Skeletal muscle cell (primary cell): ENCODE results near the gene RARA.

Source experiments
- DNase-seq: peaks from one replicate; pipeline ENCODE4 v3.0.0-alpha.2; 2010; ENCODE audit warnings: low read depth
- H3K4me3 ChIP-seq: 2 replicates; pipeline ENCODE4 v1.5.1; 2011; ENCODE audit warnings: low read depth, mild to moderate bottlenecking, control low read depth, low read length, moderate library complexity

The RARA gene

DNA sequence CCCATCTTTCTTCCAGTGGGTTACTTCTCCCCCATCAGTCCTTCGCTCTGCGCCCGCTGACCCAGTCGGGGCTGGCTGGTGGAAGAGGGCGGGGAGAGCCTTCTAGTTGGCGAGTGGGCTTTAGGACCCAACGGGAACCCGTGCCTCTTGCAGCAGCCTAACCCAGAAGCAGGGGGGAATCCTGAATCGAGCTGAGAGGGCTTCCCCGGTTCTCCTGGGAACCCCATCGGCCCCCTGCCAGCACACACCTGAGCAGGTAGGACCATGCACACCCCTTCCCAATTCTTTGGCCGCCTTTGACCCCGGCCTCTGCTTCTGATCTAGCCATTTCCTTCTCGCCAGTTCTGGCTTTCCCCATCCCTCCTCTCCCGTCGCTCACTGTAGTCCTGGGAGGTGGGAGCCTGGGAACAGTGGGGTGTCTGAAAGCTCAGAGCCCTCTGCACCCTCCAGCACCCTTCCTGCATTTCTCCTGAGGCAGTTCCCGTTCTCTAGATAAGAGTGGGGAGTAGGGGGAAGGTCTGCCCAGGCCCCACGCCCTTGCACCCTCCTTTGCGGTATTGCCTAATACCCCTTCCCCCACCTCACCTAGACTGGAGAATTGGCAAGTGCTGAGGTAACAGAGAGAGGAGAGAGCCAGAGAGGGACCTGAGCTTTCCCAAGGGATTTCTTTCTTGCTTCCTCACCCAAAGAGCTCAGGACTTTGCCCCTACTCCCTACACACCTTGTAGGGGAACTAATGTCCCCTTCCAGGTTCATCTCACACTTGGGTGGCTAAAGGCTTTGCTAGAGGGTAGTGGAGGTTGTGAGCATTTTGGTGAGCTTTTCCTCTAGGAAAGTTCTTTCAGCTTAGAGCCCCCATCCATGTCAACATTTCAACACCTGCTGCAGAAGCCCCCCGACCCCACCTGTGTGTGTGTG lies at the start of gene RARA:
RARA (plus strand) TSS at position 150 of the 918 bp plus-strand sequence. CDS start 22,039 bp downstream, outside the sequence.
- no peak for DNase-seq
- H3K4me3 ChIP-seq = peak within 1 kb of the TSS; percentile 48

DNA sequence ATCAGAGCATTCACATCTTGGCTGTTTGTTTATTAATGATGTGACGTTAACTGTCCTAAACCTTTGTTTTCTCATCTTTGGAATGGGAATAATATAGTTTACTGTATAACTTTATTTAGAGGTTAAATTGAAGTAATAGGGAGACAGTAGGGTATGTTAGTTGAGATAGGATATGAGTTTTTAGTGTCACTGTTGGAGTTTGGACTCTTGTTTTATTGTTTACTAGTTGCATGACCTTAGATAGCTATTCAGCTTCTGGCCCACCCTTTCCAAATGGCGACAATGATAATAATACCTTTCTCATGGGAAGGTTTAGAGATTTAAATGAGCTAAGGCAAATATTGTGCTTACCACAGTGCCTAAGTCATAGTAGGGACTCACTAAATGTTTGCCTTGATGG lies 49.5 kb upstream of the RARA start:
- H3K4me3 ChIP-seq = no peak overlapping the region
- DNase-seq = no peak

GRCh38 chr17:40260528-40260927 lies 48.5 kb upstream of the RARA start:
- no peak overlapping the region for H3K4me3 ChIP-seq
- no peak for DNase-seq

DNA sequence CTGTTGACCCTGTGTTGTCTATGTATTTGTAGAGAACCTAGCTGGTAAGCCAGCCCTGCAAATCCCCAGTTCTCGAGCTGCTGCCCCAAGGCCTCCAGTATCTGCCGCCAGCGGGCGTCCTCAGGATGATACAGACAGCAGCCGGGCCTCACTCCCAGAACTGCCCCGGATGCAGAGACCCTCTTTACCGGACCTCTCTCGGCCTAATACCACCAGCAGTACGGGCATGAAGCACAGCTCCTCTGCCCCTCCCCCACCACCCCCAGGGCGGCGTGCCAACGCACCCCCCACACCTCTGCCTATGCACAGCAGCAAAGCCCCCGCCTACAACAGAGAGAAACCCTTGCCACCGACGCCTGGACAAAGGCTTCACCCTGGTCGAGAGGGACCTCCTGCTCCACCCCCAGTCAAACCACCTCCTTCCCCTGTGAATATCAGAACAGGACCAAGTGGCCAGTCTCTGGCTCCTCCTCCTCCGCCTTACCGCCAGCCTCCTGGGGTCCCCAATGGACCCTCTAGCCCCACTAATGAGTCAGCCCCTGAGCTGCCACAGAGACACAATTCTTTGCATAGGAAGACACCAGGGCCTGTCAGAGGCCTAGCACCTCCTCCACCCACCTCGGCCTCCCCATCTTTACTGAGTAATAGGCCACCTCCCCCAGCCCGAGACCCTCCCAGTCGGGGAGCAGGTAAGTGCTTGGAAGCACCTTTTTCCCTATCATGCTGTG lies 44.4 kb upstream of the RARA start:
- DNase-seq = no peak
- H3K4me3 ChIP-seq = no peak overlapping the region

- H3K4me3 ChIP-seq = no peak overlapping the region
- DNase-seq = no peak
These were observed 43.6 kb upstream of the RARA start for GRCh38 chr17:40265337-40265736.

DNA sequence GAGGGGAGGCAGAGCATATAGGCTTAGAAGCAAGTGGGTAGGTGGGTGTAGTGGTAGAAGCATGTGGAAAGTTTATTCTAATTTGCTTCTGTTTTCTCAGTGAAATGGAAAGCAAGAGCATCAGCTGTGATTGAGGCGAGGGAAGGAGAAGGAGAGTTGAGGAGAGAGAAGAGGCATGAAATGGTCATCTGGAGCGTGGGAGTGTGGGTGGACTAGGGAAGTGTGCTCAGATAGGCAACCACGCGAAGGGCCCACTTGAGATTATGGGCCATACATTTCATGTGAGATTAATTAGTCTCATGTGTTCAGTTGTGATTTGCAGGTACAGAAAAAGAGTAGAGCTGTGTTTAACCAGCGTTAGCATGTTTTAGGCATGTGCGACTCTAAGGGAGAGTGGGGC lies 42.1 kb upstream of the RARA start:
- no peak for DNase-seq
- no peak overlapping the region for H3K4me3 ChIP-seq

- DNase-seq = no peak
- H3K4me3 ChIP-seq = no peak overlapping the region
These were observed 40.8 kb upstream of the RARA start for GRCh38 chr17:40268141-40268712.

- no peak for DNase-seq
These were observed 30.6 kb upstream of the RARA start for GRCh38 chr17:40278414-40278813.

DNA sequence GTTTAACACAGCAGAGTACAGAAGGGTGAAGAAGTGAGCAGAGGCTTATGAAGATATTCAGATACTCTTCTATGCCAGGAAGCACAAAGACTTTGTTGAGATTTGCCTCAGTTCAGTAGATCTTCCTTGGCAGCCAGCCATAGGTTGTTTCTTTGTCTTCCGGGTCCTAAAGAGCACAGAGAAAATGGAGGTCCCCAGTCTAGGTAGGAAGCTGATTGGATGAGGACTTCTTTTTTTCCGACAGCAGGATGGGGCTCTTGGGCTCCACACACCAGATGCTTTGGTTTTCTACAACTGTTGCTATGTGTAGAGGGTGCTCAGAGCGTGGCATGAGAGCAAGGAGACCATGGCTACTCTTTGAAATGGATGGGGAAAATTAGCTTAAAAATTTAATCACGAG lies 29.6 kb upstream of the RARA start:
- H3K4me3 ChIP-seq = no peak overlapping the region
- DNase-seq = no peak

More at GRCh38 chr17:40278414-40278813, 30.6 kb upstream of the RARA start:
- H3K4me3 ChIP-seq = no peak overlapping the region

DNA sequence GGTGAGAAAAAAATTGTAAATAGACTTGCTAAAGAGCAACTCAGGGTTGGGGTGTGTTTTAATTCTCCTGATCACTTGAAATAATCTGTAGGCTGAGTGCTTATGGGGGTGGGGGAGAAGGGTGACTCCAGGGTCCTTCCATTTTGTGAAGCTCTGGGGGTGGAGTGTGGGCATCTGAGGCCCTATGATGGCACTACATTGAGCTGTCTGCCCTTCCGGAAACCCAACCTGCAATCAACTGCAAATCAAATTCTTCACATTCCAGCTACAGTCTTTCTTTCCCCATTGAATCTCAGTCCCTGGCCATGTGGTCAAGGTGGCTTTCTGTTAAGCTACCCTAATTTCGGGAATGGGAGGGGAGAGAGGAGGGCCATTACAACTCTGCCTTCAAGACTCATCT lies 27.3 kb upstream of the RARA start:
- H3K4me3 ChIP-seq = no peak overlapping the region
- DNase-seq = no peak

- peak overlapping the region; percentile 21 for H3K4me3 ChIP-seq
These were observed 25.3 kb upstream of the RARA start for GRCh38 chr17:40283662-40284061.

DNA sequence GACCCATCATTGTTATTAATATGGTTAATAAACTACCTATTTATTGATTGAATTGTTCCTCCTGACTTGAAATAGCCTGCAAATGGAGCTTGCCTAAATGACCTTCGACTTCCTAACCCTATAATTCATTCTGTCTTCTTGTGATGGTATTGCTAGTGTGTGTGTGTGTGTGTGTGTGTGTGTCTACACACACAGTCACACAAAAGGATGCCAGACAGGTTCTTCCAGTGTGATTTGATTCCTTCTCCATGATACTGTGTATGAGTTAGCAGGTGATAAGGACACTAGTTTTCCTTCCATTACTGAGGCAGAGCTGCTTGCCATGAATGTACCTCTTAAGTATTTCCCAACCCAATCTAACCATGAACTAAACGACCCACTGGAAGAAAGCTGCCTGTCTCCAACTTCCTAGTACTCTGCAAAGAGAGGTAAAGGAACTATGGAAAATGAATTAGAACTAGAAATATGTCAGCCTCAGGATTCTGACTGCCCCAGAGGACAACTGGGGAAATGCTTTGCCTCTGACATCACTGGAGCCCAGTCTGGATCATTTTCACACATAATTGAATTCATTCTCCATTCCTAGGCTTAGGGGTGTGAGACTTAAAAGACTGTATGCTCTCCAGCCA lies 24.8 kb upstream of the RARA start:
- H3K4me3 ChIP-seq = peak overlapping the region; percentile 21
- no peak for DNase-seq

More at GRCh38 chr17:40283662-40284061, 25.3 kb upstream of the RARA start:
- peak; percentile 78 for DNase-seq

- DNase-seq = no peak
- H3K4me3 ChIP-seq = no peak overlapping the region
These were observed 22.5 kb upstream of the RARA start for GRCh38 chr17:40286473-40286872.

DNA sequence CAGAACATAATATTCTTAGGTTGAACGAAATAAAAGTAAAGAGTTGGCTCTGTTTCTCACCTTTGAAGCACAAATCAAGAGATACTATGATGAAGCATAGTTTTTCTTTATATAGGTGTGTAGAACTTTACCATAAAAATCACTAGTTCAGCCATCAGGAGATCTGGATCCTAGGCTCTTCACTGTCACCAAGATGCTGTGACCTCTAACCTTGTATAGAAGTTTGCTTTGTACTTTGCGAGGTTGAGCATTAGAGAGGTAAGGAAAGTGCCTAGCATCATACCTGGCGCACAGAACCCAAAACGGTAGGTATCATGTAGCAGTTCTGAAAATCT lies 21.9 kb upstream of the RARA start:
- no peak overlapping the region for H3K4me3 ChIP-seq
- DNase-seq = no peak

DNA sequence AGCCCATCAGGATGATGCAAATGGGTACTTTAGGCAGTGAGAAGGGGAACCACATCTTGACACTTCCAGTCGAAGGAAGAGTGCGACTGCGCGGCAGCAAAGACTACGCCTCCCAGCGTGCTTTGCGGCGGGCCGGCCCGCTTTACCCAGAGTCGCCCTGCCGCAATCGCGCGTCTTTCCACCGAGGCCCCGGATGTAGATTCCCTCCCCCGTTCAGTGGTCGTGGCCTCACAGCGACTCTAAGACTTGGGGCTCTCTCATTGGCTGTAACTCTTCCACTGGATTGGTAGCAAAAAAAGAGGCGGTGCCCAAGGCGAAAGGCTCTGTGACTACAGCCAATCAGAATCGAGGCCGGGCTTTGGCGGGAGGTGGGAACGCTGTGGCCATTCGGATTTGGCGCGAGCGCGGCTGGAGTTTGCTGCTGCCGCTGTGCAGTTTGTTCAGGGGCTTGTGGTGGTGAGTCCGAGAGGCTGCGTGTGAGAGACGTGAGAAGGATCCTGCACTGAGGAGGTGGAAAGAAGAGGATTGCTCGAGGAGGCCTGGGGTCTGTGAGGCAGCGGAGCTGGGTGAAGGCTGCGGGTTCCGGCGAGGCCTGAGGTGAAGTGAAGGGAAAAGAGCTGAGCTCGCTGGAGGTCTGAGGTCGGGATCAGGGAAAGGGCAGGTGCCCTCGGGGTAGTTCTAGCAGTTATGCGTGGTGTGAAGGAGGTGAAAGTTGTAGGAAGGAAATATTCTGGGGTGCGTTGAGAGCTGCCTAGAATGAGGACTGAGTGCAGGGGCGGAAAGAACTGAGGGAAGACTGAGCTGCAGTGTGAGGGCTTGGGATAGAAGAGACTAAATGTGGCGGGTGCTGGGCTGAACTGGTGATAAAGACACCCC lies 21.2 kb upstream of the RARA start, which contains the start of gene CDC6:
CDC6 (plus strand) TSS at position 386 of the 876 bp plus-strand sequence. CDS start 1,542 bp downstream, outside the sequence.
- peak; percentile 95 for DNase-seq
- H3K4me3 ChIP-seq = peak within 1 kb of the TSS; percentile 75

DNA sequence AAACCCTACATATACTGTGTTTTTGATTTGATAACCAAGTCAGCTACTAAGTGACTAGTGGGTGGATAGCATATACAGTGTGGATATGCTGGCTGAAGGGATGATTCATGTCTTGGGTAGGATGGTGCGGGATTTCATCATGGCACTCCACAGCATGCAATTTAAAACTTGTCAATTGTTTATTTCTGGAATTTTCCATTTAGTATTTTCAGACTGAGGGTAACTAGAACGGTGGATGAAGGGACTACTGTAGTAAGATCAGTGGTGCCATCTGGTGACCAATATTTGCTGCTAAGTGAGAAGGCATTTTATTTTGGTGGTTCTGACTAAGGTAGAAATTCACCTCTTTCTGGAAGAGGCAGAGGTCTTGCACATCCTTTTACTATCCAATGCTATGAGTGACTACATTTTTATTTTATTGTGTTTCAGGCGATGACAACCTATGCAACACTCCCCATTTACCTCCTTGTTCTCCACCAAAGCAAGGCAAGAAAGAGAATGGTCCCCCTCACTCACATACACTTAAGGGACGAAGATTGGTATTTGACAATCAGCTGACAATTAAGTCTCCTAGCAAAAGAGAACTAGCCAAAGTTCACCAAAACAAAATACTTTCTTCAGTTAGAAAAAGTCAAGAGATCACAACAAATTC lies 18.2 kb upstream of the RARA start:
- H3K4me3 ChIP-seq = no peak overlapping the region
- peak; percentile 88 for DNase-seq

DNA sequence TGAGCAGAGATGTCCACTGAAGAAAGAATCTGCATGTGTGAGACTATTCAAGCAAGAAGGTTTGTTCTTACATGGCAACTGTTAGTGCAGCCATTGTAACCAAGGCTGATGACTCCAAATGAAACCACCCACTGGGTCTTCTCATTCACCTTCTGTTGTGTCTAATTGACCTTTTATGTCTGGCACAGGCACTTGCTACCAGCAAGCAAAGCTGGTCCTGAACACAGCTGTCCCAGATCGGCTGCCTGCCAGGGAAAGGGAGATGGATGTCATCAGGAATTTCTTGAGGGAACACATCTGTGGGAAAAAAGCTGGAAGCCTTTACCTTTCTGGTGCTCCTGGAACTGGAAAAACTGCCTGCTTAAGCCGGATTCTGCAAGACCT lies 17.7 kb upstream of the RARA start:
- no peak for DNase-seq
- H3K4me3 ChIP-seq = no peak overlapping the region

GRCh38 chr17:40293363-40293762 lies 15.6 kb upstream of the RARA start:
- no peak overlapping the region for H3K4me3 ChIP-seq
- no peak for DNase-seq
